Renal cortex interstitium (tissue), 11 donors: ENCODE results near the gene TFF3. TPM values are rescaled to one million over a fixed set of nuclear protein-coding genes. Genes with fewer than 3 reads are reported as not detected.
A peak's percentile ranks its signal among the peaks of the same experiment; 100 is the strongest.

Experiments
- DNase-seq, 11 donors: peaks; one replicate each; pipeline ENCODE4 v3.0.0-alpha.2; 2013; ENCODE audit warnings: low read depth in 9 of 11, low spot score in 4 of 11; ENCODE audit errors: extremely low read depth in 1 of 11
- polyA plus RNA-seq, 3 donors: library from polyadenylated mRNA; unstranded; fragments of 120-200 nt; gene quantifications; one replicate each; pipeline ENCODE4 v1.2.1, GENCODE V29; 2013; ENCODE audit not compliant: insufficient read length in 3 of 3

The TFF3 gene
- polyA plus RNA-seq, 3 donors = 1.7 to 5.4 (median 3.6) TPM

DNA sequence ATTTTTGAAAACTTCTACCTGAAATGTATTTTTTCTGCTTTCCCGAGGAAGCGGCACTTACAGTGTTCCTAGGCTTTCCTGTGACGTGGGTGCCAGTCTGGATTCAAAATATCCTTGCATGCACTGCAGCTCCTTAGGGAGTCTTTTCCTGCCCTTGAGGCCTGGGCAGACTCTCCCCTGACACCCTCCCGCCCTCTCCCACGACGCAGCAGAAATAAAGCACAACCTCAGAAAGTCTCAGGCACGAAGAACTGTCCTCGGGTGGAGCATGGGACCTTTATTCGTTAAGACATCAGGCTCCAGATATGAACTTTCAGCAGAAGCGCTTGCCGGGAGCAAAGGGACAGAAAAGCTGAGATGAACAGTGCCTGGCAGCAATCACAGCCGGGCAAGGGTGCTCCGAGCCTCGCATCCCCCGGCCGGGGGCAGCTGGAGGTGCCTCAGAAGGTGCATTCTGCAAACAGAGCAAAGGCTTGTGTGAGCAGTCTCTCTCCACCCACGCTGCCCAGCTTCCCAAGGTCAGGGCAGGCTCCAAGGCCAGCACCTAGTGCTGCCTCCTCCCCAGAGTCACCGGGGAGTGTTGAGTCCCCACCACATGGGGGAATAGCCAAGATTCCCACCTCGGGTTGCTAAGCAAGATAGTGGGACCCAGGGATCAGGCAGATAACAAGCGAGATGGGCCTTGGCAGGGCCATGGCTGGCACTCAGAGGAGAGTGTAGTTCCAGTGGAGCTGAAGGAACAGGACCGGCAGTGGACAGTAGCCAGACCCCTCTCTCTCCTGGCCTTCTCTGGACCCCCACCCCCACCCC, 3.2 kb downstream of the TFF3 start:
- no peak for DNase-seq

DNA sequence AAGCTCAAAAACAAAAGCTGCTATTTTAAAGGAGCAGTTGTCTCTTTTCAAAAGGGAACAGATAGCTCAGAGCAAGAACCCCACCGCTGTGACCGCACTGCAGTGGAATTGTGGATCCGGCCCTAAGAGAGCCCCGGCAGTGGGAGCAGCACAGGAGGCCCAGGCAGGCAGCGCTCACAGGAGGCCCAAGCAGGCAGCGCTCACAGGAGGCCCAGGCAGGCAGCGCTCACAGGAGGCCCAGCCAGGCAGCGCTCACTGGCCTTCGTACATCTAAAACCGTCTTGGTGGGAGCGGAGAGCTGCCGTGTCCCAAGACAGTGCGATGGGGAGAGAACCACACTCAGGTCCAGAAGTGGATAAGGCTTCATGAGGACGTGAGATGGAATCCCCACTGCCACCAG, 4.0 kb downstream of the TFF3 start:
- DNase-seq = no peak

DNA sequence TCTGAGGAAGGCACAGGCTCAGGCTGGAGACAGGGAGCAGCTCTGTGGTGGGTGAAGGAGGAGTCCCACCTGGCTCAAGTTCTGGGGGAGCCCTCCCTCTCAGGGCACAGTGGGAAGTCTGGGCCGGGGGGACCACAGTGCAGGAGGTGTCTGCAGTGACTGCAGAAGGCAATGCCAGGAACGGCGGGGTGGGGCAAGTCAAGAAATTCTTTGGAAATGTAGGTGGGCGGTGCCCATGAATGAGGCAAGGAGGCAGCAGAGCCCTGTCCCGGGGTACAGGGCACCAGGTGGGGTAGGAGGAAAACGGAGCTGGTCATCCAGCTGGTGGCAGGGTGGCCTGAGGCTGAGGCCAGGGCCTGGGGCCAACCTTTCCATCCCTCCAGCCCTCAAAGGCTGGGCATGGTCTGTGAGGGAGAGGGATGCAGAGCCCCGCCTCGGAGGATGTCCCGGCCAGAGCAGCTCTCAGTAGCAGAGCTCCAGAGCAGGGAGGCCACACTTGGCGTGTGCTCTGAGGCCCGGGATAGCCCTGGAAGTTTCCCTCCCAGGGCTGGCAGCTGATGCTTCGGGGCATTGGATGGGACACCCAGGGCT, 4.7 kb downstream of the TFF3 start:
- no peak for DNase-seq

DNA sequence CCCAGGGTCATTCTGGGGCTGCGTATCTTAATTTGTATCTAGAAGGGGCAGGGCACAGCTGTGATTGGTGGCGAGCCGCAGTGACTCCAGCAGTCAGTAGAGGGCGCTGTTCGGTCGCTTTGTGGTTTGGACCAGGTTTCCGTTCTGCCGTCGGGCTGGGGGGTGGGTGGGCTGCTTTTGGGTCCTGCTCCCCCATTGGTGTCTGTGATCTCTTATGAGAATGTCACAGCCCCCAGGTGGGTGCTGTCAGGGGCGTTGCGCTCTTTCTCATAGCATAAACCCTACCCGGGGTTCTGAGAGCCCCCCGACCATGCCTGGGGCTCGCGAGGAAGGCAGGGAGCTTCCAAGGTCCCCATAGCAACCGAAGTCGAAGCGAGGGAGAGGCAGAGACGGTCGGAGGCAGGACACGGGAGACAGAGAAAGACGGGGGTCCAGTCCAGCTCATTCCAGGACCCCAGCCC, 5.4 kb downstream of the TFF3 start:
- peak; percentile 26 to 63 (median 50) for DNase-seq

DNA sequence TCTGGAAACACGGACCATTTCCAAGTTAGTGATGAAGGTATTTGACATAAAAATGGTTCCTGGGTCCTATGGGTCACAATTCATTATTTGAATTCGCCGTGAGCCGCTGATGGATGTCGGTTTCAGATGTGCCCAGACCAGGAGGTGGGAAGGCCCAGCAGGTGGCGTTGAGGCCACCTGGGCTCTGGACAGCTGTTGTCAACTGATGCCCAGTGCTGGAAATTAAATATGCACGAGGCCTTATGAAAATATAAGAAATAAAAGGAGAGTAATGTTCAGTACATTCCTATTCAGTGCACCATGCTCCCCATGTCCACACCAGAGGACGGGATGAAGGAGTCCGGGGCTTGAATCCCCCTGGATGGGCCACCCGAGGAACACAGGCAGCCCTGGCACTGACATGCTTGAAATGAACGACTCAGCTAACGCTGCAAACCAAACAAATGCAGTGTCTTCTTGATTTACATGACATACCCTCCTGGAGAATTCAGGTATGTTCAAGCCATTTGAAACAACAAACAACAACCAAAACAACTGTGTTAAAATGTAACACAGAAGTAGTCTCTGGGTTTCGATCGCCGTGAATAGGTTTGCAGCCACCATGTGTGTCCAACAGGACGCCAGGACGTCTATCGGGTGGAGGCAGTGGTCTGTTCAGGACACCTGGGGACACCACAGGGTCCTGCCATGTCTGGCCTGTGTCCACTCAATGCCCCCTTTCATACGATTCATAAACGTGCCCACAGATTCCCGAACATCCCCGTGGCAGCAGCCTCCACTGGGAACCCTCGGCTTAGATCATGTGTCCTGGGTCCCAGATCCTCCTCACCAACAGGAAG, 6.1 kb downstream of the TFF3 start:
- no peak for DNase-seq

DNA sequence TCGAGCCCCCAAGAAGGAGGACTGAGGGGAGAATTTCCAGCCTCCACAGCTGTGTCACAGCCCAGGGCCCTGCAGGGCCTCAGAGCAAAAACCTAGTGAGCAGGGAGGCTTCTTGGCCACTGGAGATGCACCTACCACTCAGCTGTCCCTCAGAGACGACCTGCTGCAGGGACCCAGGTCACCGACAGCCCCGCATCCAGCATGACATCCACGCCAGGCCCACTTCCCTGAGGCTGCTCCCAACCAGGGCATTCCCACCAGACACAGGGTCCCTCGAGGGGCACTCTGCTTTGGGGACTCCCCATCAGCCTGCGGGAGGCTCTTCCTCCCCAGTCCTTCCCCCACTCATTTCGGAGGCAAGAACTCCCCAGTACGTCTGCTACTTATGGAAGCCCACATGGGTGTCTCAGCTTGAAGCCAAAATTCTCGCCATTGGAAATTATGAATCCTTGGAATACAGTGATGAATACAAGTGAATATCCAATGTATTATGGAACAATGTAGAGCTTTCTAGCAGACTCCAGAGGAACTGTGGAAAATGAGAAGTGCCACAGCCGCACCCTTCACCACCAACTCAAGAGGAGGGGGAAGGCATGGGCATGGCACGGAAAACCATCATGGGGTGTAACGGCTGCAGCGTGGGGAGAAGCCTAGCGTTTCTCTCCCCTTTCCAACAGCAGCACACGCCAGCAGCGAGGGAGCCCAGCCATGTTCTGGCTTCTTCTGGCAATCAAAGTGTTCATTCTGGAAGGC, 6.9 kb downstream of the TFF3 start:
- DNase-seq = no peak

DNA sequence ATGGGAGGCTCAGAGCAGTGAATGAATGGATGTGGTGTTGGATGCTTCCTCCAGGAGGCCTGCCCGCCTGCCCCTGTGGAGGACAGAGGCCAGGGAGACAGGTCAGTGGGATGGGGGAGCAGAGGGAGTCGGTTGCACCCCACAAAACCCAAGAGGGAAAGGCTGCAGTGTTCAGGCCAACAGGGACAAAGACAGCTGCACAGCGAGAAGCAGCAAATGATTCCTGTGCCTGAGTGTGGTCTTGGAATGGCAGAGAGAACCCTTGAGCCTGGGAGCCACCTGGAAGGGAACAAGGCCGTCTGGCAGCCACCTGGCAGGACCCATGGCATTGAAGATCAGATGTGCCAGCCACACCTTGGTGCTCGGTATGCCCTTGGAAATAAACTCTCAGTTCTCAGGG, 8.1 kb downstream of the TFF3 start:
- DNase-seq = no peak

DNA sequence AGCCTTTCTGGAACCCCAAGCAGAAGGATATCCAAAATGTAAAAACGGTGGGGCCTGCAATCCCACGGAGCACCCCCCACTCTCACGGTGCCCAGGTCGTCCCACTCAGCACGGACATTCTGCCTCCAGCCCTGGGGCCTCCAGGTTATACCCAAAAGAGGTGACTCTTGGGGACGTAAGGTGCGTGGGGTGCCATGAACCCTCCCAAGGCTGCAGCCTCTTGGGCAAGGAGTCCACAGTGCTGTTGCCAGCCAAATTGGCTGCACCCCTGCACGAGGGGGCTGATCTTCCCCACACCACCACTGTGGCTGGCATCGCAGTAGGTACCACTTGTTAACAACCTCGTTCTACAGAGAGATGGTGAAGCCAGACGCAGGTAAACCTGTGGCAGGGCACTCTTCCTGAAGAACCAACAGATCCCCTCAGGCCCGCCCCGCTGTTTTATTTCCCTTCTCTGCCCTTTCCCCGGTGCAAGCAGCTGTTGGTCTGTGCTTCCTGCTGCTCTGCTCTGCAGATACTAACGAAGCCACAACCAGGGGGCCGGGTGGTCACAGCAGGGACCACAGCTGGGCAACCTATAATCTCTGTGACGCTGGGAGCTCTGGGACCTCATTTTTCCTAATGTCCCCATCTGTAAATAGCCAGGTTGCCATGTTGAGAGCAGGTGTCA, 8.7 kb downstream of the TFF3 start:
- no peak for DNase-seq

DNA sequence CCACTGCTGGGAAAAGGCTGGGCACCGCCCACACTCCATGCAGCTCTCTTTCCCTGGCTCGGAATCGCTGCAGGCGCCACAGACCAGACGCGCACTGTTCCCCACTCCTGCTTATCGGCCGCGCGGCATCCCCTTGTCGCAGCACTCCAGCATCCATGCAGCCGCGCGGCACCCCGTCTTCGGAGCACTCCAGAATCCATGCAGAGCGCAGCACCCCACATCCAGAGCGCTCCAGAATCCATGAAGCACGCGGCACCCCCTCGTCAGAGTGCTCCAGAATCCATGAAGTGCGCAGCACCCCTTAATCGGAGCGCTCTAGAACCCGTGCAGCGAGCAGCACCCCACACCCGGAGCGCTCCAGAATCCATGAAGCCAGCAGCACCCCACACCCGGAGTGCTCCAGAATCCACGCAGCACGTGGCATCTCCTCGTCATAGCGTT, 9.5 kb downstream of the TFF3 start:
- no peak for DNase-seq

DNA sequence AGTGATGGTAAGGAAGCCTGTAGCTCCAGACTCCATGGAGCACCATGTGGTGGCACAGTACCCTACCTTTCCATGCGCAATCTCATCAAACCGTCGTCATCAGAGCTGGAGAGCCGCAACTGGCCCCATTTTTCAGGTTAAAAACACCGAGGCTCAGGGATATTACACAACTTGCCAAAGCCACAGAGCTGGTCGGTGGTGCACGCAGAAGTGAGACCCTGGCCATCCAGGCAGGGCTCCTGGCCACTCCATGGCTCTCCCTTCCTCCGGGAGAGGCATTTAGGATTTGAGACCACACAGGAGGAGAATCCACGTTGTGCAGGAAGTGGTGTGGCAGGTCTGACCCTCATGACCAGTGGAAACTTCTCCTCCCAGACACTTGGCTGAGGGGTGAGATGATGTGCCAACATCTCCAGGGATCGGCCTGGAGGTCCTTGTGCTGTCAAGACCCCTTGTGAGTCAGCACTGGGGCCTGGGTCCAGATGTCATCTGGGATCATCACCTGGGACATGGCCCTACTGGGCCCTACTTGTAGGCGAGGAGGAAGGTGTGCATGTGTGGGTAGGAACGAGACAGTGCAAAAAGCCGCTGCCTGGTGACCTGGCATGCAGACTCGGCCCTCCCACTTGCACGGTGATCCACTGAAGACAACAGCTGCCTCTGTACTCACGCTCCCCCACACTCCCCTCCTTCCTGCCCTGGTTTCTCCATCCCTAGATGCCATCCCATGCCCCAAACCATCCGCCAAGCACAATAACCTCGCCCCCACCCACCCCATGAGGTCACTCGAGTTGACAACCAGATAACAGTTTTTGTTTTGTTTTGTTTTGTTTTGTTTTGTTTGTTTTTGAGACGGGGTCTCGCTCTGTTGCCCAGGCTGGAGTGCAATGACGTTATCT, 10.4 kb downstream of the TFF3 start:
- DNase-seq = no peak

DNA sequence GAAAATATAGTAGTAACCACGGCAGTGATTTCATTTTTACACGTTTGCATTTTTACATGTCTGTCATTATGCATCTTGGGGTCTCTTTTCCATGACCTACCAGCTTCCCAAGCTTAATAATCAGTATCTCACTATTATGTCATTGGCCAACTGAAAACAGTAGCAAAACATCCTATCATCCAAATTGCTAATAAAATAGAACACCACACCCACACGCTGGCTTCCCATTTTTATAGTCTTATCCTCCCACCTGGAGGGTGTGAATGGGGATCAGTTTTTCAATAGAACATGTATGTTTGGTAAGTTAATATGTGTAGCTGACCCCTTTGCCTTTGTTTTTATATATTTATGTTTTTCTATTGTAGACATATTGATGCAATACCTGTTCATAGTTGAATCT, 11.8 kb downstream of the TFF3 start:
- DNase-seq = no peak

DNA sequence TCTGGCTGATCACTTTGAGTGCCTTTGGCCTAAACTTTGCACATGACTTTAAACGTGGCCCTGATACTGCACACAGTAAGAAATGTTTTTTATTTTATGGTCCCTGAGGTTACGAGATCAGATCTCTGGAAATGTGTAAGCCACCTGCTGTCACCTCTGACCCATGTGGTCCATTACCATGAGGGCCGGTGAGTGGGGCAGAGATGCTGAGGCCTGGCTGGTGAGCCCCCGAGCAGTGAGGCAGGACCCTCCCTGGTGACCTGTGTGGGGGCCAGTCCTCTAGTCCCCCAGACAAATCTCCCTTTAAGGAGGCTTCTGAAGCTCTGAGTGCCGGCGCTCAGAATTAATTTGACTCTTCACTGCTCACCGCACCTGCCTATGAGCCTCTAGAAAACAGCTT, 12.4 kb downstream of the TFF3 start:
- no peak for DNase-seq

DNA sequence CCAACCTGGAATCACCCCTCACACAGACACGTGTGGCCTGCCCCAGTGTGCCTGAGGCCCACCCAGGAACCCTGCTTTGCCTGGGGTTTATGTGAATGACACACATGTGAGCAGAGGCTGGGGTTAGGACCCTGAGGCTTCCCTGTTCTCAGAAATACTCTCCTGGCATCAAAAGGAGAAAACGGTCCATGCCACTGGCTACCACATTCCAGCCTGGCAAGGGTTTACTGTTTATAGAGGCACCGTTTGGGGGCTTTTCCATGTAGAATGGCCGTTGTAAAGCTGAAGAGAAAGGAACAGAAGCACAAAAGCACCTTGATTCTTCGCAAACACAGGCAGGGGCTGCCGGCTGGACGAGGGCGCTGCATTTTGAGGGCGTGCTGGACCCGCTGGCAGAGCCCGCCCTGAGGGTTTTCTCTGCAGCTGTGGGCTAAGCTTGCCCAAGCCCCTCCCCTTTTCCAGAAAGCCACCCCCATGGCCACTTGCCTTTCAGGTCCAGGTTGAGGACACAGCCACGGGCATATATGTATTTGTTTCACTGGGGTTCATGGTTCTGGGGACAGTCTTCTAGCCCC, 13.0 kb downstream of the TFF3 start:
- no peak for DNase-seq

DNA sequence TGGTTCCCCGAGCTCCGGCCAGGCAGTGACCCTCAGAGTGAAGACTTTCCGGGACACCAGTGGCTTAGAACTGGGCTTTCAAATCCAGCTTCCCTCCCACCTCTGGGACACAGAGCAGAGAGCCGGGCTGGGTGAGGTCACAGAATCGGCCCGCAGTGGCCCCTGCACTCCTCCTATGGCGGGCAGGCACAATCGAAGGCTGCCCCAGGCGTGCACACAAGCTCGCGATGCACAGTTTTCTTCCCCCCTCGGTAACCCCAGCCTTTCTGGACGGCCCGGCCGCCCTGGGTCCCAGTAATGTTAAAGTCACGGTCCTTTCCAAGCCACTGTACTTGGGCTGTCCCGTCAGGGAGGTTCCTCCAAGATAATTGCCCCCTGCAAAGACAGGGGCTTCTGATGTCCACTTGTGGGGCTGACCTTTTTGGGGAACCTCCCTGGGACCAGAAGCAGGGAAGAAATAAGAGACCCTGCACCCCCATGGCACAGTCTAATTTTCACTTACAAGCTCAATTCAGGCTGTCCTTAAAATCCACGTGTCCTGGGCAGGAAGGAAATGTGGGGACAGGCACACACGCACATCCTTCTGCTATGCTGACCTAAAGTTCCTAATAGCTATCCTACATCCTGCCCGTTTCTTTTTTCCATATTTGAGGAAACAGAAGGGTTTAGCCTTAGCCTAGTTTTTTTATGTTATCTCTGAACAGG, 13.7 kb downstream of the TFF3 start:
- peak in 1 of 11 donors; percentile 15 for DNase-seq

DNA sequence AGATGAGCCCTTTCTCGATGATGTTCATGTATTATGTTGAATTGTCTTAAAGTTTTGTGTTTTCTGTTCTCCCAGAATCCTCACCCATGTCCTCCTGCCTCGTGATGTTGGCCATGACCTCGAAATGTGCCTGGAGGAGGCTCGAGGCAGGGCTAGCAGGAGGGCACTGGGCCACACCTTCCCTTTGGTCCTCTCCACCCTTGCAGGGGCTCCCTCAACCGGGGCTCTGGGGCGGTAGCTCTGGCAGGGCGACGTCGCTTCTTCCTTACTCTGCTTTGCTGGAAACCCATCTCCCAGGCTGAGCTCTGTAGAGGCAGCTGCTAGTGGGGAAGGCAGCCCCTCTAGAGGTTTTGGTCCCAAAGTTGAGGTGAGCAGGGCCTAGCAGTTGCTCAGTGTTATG, 14.3 kb downstream of the TFF3 start:
- DNase-seq = no peak

DNA sequence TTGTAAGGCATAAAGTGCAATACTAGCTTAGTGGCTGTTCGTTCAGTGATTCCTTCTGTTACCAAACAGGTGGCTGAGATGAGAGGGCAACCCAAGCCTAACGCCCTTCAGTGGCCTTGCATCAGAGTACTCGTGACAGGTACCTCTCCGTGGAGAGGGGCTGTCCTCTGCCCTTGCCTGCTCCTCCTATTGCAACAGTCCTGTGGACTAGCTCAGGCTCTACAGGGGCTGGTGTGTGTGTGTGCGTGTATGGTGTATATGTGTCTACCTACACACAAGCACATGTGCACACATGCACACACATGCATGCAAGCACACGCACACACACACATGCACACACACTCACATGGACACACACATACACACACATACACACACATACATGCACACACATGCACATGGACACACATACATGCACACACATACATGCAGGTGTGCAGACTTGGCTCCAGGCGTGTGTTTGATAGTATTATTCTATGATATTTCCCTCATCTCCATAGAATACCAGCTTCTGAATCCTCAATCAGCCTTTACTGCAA, 15.1 kb downstream of the TFF3 start:
- no peak for DNase-seq
